Measurements from ENCODE around the gene SLC12A6. TPM values are rescaled to one million over a fixed set of nuclear protein-coding genes. Genes with fewer than 3 reads are reported as not detected.

Gene SLC12A6
- total RNA-seq, 1 experiment from 2014 or later: 19.5 TPM

DNA sequence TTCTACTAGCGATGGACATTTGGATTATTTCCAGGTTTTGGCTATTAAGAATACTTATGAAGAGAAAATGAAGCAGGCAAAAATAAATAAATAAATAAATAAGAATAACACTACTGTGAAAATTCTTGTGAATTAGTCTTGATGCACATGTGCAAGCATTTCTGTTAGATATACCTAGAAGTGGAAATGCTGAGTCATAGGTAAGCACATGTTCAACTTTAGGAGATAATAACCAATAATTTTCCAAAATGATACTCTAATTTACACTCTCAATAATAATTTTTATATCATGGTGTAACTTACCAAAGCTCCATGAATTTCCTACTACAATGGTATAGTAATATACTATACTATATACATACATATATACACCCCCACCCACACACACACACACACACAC, 89.4 kb downstream of the SLC12A6 start:
- no TSS peak for BruUV-seq (replicated peaks)
- ChIA-PET CTCF (no interaction called here), POLR2A (interaction anchor here (0.5 kb wide), 1 partner anchor 150 kb away, joined by 8 read pairs; no protein-coding TSS in a partner anchor)
- DNase-seq (ENCODE audit: low read depth, low spot score) (no peak), ATAC-seq (no peak)
- Histone ChIP-seq H3K27me3 (ENCODE audit: control insufficient read depth, insufficient read depth, low read length) (no peaks in the 10 kb centered on the region), H3K36me3 (ENCODE audit: control insufficient read depth, insufficient read depth, low read length) (no peaks in the 10 kb centered on the region), H3K4me3 (ENCODE audit: low read depth in 2 of 2, low read length in 2 of 2) (no peak overlapping the region), H3K9me3 (ENCODE audit: control insufficient read depth, insufficient read depth, low read depth, low read length) (no peaks in the 10 kb centered on the region), H3K4me1 (ENCODE audit: control insufficient read depth, insufficient read depth, low read length) (no peaks in the 10 kb centered on the region), H3K27ac (ENCODE audit: low read length) (no peak overlapping the region)
- intact Hi-C loops (cut with micrococcal nuclease; ENCODE audit: unreplicated experiment): loop anchor here (10.0 kb wide), 1 partner anchor 77 kb away; no protein-coding TSS in a partner anchor
- in situ Hi-C loops (cut with HindIII; ENCODE audit: low pct_unique_long_range_greater_than_20kb, low sequenced_read_pairs): no loop called here
- TF ChIP-seq SIN3A (IDR thresholded peaks at IDR 0.05; ENCODE audit: borderline replicate concordance, insufficient read depth, low read depth, low read length) (no peak), TCF7L2 (IDR thresholded peaks at IDR 0.05; ENCODE audit: low read depth, low read length) (no peak), POLR2AphosphoS5 (IDR thresholded peaks at IDR 0.05; ENCODE audit: low read depth, low read length) (no peak)
- TF ChIP-seq, protein P1, sequence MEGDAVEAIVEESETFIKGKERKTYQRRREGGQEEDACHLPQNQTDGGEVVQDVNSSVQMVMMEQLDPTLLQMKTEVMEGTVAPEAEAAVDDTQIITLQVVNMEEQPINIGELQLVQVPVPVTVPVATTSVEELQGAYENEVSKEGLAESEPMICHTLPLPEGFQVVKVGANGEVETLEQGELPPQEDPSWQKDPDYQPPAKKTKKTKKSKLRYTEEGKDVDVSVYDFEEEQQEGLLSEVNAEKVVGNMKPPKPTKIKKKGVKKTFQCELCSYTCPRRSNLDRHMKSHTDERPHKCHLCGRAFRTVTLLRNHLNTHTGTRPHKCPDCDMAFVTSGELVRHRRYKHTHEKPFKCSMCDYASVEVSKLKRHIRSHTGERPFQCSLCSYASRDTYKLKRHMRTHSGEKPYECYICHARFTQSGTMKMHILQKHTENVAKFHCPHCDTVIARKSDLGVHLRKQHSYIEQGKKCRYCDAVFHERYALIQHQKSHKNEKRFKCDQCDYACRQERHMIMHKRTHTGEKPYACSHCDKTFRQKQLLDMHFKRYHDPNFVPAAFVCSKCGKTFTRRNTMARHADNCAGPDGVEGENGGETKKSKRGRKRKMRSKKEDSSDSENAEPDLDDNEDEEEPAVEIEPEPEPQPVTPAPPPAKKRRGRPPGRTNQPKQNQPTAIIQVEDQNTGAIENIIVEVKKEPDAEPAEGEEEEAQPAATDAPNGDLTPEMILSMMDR (IDR thresholded peaks at IDR 0.05): no peak
- TF ChIP-seq, protein P2, sequence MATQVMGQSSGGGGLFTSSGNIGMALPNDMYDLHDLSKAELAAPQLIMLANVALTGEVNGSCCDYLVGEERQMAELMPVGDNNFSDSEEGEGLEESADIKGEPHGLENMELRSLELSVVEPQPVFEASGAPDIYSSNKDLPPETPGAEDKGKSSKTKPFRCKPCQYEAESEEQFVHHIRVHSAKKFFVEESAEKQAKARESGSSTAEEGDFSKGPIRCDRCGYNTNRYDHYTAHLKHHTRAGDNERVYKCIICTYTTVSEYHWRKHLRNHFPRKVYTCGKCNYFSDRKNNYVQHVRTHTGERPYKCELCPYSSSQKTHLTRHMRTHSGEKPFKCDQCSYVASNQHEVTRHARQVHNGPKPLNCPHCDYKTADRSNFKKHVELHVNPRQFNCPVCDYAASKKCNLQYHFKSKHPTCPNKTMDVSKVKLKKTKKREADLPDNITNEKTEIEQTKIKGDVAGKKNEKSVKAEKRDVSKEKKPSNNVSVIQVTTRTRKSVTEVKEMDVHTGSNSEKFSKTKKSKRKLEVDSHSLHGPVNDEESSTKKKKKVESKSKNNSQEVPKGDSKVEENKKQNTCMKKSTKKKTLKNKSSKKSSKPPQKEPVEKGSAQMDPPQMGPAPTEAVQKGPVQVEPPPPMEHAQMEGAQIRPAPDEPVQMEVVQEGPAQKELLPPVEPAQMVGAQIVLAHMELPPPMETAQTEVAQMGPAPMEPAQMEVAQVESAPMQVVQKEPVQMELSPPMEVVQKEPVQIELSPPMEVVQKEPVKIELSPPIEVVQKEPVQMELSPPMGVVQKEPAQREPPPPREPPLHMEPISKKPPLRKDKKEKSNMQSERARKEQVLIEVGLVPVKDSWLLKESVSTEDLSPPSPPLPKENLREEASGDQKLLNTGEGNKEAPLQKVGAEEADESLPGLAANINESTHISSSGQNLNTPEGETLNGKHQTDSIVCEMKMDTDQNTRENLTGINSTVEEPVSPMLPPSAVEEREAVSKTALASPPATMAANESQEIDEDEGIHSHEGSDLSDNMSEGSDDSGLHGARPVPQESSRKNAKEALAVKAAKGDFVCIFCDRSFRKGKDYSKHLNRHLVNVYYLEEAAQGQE (IDR thresholded peaks at IDR 0.05; ENCODE audit: insufficient read depth in 1 of 2, low read depth in 2 of 2, low read length in 1 of 2): no peak

DNA sequence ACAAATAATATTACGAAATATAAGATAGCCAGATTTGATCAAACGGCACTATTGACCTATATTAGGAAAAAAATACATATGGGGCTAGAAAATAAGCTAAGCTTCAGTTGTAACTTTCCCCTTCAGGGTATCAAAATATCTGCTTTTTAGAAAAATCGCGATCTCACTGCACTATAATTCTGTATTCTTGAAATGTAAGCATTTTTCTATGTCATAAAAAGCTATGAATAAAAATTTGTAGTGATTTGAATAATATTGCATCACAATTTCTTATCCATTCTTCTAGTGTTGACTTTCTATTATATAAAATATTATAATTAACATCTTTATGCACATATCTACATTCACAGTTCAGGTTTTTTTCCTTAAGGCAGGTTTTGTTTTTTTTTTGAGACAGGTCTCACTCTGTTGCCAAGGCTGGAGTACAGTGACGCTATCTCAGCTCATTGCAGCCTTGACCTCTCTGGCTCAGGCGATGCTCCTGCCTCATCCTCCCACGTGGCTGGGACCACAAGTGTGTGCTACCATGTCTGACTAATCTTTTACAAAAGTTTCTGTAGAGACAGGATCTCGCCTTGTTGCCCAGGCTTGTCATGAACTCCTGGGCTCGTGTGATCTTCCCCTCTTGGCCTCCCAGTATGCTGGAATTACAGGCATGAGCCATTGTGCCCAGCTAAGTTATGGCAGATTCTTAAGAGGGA, 91.2 kb downstream of the SLC12A6 start:
- POLR2A ChIA-PET: interaction anchor here (0.6 kb wide), 1 partner anchor 187 kb away, joined by 3 read pairs; no protein-coding TSS in a partner anchor
- Histone ChIP-seq H3K9me3 (ENCODE audit: control insufficient read depth, insufficient read depth, low read depth, low read length) (no peaks in the 10 kb centered on the region), H3K4me1 (ENCODE audit: control insufficient read depth, insufficient read depth, low read length) (no peaks in the 10 kb centered on the region), H3K27ac (ENCODE audit: low read length) (no peak overlapping the region), H3K27me3 (ENCODE audit: control insufficient read depth, insufficient read depth, low read length) (no peaks in the 10 kb centered on the region), H3K36me3 (ENCODE audit: control insufficient read depth, insufficient read depth, low read length) (no peaks in the 10 kb centered on the region), H3K4me3 (ENCODE audit: low read depth in 2 of 2, low read length in 2 of 2) (no peak overlapping the region)
- in situ Hi-C loops (cut with HindIII; ENCODE audit: low pct_unique_long_range_greater_than_20kb, low sequenced_read_pairs) (no loop called here), intact Hi-C loops (cut with micrococcal nuclease; ENCODE audit: unreplicated experiment) (loop anchor here (10.0 kb wide), 1 partner anchor 78 kb away; no protein-coding TSS in a partner anchor)
- ATAC-seq (no peak), DNase-seq (ENCODE audit: low read depth, low spot score) (no peak)
- CTCF ChIA-PET: interaction anchor here (0.5 kb wide), 1 partner anchor 26 kb away, joined by 4 read pairs; no protein-coding TSS in a partner anchor
- no TSS peak for BruUV-seq (replicated peaks)
- TF ChIP-seq, protein P1 (IDR thresholded peaks at IDR 0.05): no peak
- TF ChIP-seq SIN3A (IDR thresholded peaks at IDR 0.05; ENCODE audit: borderline replicate concordance, insufficient read depth, low read depth, low read length) (no peak), TCF7L2 (IDR thresholded peaks at IDR 0.05; ENCODE audit: low read depth, low read length) (no peak), POLR2AphosphoS5 (IDR thresholded peaks at IDR 0.05; ENCODE audit: low read depth, low read length) (no peak)
- TF ChIP-seq, protein P2 (IDR thresholded peaks at IDR 0.05; ENCODE audit: insufficient read depth in 1 of 2, low read depth in 2 of 2, low read length in 1 of 2): no peak

Data from Panc1 (cell line).